GM19043 (cell line): ENCODE results near the gene CDPF1.
"Not testable (repeated sequence)": the region's sequence is repeated elsewhere in the genome, so short reads cannot be mapped to it uniquely, and the experiment has no call there.

Source experiments
- ATAC-seq: cut with Tn5 transposase; IDR thresholded peaks from one replicate; pipeline ENCODE4 v1.9.1; 2021; ENCODE audit warnings: low read depth; ENCODE audit not compliant: unreplicated experiment

CDPF1 gene

DNA sequence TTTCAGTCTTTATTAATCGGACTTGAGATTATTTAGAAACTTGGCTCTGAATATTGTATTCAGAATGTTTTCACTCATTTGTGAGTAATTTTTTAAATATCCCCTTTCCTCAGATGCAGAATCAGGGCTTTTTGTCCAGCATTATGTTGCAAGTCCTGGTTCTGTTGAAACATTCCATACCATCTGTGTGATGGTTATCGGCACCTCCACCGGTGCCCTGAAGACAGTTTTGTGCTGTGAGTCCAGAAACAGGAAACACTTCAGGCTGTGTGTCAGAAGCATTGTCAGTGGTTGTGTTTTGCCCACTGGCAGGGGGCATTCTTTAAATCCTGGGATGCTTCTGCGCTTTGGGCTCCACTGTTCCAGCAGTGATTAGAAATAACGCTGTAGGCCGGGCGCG is 20.4 kb downstream of the CDPF1 start:
- no peak for ATAC-seq

DNA sequence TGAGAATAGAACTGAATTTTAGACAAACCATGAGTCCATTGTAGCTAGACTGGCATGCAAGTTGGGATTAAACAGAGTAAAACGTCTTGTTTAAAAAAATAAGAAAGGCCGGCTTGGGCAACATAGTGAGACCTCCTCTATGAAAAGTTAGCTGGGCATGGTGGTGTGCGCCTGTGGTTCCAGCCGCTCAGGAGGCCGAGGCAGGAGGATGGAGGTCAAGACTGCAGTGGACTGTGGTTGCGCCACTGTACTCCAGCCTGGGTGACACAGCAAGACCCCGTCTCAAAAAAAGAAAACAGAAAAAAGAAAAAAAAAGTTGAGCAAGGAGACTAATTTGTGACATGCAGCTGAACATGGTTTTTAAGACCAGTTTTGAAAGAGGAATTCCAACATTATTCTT is 23.5 kb downstream of the CDPF1 start:
- no peak for ATAC-seq

- no peak for ATAC-seq
Observed at GRCh38 chr22:46225631-46226030, 24.5 kb downstream of the CDPF1 start.

DNA sequence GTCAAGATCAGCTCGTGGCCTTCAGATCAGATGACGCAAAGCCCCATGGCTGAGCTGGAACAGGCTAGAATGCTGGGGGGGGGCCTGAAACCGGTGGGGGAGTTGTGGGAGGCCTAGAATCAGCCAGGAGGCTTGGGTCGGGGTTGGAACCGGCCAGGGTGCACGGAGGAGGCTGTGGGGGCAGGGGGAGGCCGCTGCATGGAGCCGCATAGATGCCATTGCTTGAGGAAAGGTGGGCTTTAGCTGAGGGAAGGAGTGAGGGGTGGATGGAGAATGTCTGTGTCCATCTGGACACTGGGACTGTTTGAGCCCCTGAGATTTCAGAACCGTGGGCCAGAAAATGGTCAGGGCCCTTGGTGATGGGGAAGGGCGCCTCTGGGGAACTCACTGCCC is 25.2 kb downstream of the CDPF1 start:
- ATAC-seq = no peak

DNA sequence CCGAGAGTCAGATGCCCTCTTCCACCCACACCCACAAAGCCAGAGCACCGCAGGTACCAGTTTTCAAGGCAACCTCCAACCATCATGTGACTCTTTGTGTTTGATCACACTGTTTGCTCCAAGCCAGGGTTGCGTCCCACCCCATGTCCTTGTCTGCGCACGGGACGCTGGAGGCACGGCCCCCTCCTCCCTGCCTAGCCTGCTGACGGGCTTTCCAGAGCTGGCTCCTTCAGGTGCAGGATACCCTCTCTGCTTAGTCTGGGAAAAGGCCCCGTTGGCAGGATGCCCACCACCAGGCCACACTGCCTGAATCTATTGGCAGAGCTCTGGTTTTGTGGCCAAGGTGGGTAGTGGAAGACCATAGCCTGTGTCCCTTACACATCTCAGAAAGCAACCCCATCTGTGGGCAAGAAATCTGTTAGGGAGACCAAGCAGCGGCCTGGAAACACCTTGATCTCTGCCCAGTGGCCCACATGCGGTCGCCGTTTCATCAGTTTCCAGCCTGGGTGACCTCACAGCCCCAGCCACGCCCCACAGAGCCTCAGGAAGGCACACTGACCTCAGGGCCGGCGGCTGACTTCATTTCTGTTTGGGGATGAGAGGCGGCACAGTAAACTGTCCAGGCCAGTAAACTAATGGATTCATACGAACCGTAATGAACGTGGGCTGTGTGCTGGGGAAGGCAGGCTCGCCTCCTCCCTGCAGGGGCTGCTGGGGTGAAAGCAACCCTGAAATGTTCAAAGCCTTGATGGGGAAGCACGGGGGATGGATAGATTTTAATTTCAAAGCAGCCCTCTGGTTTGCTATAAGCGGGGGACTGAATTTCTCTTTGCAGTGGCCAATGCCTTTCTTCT is 25.8 kb downstream of the CDPF1 start:
- ATAC-seq = no peak

GRCh38 chr22:46220921-46221320 is 29.2 kb downstream of the CDPF1 start:
- no peak for ATAC-seq

DNA sequence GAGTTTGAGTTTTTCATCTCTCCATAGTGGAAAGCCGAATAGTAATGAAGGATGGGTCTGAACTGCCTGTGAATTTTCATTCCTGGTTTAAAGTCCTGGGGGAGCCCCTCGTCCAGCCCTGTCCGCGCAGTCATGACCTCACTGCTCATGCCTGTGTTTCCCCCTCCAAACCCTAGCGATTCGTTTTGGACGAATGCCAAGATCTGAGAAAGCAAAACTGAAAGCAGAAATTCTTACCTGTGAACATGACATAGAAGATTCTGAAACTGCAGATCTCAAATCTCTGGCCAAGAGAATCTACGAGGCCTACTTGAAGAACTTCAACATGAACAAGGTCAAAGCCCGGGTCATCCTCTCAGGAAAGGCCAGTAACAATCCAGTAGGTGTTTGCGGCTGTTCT is 30.5 kb downstream of the CDPF1 start:
- no peak for ATAC-seq

DNA sequence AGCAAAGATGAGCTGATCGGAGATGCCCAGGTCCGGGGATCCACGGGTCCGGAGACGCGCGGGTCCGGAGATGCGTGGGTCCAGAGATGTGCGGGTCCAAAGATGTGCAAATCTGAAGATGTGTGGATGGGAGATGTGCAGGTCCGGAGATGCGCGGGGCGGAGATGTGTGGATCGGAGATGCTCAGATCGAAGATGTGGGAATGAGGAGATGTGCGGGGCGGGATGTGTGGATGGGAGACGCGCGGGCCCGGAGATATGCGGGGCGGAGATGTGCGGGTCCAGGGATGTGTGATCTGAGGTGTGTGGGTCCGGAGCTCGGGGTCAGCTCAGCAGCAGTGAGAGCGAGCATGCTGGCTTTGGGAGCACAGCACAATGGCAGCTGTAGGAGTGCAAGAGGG is 35.5 kb downstream of the CDPF1 start:
- ATAC-seq = no peak

GRCh38 chr22:46214149-46214548 is 35.9 kb downstream of the CDPF1 start:
- ATAC-seq = no peak

DNA sequence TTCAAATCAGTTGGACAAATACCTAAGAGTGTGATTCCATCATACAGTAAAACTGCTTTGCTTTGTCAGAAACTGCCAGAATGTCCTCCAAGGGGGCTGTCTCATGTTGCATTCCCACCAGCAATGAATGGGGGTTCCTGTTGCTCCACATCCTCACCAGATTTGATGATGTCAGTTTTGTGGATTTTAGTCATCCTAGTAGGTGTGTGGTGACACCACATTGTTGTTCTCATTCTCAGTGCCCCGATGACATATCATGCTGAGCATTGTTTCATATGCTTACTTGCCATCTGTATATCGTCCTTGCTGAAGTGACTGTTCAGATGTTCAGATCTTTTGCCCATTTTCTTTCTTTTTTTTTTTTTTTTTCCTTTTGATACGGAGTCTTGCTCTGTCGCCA is 37.0 kb downstream of the CDPF1 start:
- no peak for ATAC-seq

DNA sequence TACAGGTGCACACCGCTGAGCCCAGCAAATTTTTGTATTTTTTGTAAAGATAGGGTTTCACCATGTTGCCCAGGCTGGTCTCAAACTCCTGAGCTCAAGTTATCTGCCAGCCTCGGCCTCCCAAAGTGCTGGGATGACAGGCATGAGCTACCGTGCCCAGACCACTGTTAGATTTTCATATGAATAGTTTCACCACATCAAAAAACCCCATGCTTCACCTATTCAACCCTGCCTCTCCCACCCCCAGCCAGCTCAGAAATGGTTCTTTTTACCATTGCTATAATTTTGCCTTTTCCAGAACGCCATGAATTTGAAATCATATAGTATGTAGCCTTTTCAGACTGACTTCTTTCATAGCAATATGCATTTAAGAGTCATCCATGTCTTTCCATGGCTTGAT is 37.9 kb downstream of the CDPF1 start:
- no peak for ATAC-seq

- no peak for ATAC-seq
Observed at GRCh38 chr22:46209262-46209661, 40.8 kb downstream of the CDPF1 start.

GRCh38 chr22:46203601-46203980 is 46.5 kb downstream of the CDPF1 start:
- no peak for ATAC-seq

DNA sequence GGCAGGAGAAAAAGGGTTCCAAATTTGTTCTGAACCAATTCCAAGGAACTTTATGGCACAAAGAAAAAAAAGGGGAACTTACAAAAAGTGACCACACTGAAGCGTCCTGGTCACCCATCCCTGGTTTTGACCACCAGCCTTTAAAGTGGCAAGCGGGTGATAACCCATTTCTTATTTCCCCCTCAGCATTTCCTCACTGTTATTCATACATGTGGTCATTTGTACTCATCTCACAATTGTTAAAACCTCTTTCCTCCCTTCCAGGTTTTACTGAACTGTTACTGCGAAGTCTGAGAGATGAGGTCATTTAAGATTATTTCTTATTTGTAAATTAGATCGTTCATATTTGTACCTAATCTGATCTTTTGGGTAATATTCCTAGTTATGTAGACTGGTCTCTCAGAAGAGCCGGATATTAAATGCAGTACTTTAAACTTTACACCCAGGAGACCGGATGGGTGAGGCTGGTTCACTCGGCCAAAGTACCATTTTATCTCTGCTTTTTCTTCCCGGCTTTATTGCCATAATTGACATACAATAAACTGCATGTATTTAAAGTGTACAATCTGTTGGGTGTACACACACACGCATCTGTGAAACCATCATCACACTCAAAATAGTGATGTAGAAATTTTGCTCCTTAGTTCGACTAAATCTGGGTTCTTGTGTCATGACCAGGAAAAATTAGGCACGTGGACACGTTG is 47.0 kb downstream of the CDPF1 start:
- ATAC-seq = no peak

DNA sequence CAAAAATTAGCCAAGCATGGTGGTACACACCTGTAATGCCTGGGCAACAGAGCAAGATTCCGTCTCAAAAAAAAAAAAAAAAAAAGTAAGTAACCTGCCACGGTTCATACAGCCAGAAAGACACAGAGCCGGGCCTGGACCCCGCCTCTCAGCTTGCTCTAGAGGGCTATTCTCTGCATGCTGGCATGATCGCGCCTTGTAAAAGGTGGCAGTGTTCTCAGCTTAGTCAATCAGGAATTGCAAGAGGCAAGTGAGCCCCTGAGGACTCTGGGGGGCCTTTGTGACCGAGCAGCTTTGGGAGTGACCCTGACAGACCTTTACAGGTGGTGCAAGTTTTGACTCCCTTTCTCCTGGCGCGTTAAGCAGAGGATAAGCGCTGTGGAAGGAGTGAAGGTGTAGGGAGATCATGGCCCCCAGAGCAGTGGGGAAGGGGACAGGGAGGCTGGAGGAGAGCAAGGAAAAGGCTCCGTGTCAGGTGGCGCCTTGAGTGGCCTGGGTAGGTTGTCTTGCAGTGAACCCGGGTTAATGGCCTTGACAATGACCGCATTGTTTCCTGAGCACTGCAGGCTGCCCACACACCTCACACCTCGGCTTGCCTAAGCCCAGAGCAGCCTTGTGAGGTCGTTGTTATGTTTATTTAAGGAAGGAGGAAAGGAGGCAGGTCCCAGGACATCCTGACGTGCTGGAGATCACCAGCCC is 48.9 kb downstream of the CDPF1 start:
- ATAC-seq = no peak

DNA sequence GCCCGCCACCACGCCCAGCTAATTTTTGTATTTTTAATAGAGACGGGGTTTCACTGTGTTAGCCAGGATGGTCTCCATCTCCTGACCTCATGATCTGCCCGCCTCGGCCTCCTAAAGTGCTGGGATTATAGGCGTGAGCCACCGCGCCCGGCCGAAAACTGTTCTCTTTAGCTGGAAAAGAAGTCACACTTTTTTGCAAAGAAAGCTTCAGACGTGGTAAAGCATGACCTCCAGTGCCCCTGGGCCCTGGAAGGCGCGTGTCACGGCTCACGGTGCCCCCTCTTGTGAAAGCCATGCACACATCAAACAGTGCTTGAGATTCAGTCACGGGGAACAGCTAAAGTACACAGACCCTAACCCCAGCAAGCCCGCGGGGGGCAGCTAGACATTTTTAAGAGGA is 51.3 kb downstream of the CDPF1 start:
- ATAC-seq = not testable (repeated sequence)

DNA sequence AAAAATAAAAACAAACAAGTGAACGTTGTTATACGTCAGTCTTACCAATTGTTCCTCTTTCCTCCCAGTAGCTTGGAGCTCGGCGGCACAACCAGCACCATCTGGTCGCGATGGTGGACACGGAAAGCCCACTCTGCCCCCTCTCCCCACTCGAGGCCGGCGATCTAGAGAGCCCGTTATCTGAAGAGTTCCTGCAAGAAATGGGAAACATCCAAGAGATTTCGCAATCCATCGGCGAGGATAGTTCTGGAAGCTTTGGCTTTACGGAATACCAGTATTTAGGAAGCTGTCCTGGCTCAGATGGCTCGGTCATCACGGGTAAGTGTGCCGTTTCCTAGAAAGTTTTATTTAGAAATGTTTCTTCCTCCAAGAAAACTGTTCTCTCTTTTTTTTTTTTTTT is 51.8 kb downstream of the CDPF1 start:
- ATAC-seq = no peak

DNA sequence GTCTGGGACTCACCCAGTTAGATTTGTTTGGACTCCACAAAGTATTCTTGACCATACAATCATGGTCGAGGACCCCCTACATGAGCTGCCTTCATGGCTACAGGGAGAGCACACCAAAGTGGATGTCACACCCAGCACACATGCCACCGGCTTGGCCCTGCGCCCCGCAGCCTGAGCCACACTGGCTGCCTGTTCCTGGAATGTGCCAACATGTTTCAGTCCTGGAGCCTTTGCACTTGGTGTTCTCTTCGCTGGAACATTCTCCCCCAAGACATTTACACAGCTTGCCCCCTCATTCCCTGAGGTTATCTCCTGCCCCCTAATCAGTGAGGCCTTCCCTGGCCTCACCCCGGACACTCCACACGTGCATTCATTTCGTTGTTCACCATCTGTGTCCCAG is 53.8 kb downstream of the CDPF1 start:
- ATAC-seq = no peak

DNA sequence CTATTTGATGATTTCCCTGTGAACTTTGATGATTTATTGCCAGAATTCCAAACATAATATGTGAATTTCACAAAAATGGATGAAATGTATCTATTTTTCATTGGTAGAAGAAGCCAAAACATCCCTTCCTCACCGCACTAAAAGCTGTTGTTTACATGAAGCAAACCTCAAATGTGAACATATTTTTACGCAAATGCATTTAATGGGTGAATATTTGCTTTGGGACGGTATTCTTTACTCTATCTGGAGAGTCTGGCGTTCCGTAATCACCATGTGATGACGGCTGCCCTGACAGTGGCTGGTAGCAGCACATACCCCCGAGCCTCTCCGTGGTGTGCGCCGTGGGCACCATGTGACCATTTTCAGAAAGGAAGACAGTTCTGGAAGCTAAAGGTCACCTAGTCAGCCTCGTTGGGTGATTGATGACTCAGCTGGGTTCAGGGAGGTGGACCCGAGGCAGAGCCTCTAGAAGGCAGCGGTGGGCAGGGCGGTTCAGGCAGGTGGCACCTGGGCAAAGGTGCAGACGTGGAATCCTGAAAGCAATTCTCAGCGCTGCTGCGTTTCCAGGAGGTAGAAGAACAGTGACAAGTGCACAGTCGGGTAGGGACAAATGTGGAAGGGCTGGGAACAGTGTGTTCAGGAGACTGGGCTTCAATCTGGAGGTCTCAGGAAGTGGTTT is 54.5 kb downstream of the CDPF1 start:
- no peak for ATAC-seq
